Ammon's horn (tissue), 1 donor: Measurements from ENCODE around the gene SDK1.
A peak's percentile ranks its signal among the peaks of the same experiment; 100 is the strongest.

Source experiments
- DNase-seq: peaks from one replicate; pipeline ENCODE4 v3.0.0-alpha.2; 2016; ENCODE audit warnings: low spot score

SDK1 gene

GRCh38 chr7:3880228-3880987, 579.4 kb downstream of the SDK1 start:
- no peak for DNase-seq

- no peak for DNase-seq
Observed at GRCh38 chr7:3882782-3883181, 581.7 kb downstream of the SDK1 start.

GRCh38 chr7:3884543-3884942, 583.5 kb downstream of the SDK1 start:
- DNase-seq, result no peak

- DNase-seq, result no peak
Observed at GRCh38 chr7:3887096-3887690, 586.1 kb downstream of the SDK1 start.

- peak; percentile 47 for DNase-seq
Observed at GRCh38 chr7:3888096-3888495, 587.0 kb downstream of the SDK1 start.

- peak; percentile 62 for DNase-seq
Observed at GRCh38 chr7:3892157-3892556, 591.1 kb downstream of the SDK1 start.

- peak; percentile 53 for DNase-seq
Observed at GRCh38 chr7:3892686-3893085, 591.6 kb downstream of the SDK1 start.

- DNase-seq, result no peak
Observed at GRCh38 chr7:3893151-3893788, 592.2 kb downstream of the SDK1 start.

GRCh38 chr7:3893789-3894153, 592.7 kb downstream of the SDK1 start:
- no peak for DNase-seq

GRCh38 chr7:3895341-3896116, 594.5 kb downstream of the SDK1 start:
- DNase-seq, result no peak

- no peak for DNase-seq
Observed at GRCh38 chr7:3896169-3896765, 595.2 kb downstream of the SDK1 start.

- peak; percentile 56 for DNase-seq
Observed at GRCh38 chr7:3897430-3898372, 596.6 kb downstream of the SDK1 start.

- DNase-seq, result no peak
Observed at GRCh38 chr7:3899559-3899991, 598.5 kb downstream of the SDK1 start.

GRCh38 chr7:3908153-3908552, 607.1 kb downstream of the SDK1 start:
- no peak for DNase-seq

- no peak for DNase-seq
Observed at GRCh38 chr7:3909128-3909527, 608.1 kb downstream of the SDK1 start.

GRCh38 chr7:3910054-3910453, 609.0 kb downstream of the SDK1 start:
- peak; percentile 91 for DNase-seq

GRCh38 chr7:3911685-3912084, 610.6 kb downstream of the SDK1 start:
- no peak for DNase-seq

- no peak for DNase-seq
Observed at GRCh38 chr7:3912291-3912690, 611.2 kb downstream of the SDK1 start.

GRCh38 chr7:3914051-3914775, 613.2 kb downstream of the SDK1 start:
- DNase-seq, result no peak

GRCh38 chr7:3915337-3915878, 614.4 kb downstream of the SDK1 start:
- no peak for DNase-seq
